ENCODE measurements around the gene COL4A5. TPM values are rescaled to one million over a fixed set of nuclear protein-coding genes. Genes with fewer than 3 reads are reported as not detected.

Gene COL4A5
- total RNA-seq, 1 experiment from 2014 or later = 51.3 TPM

- H3K23ac ChIP-seq (ENCODE audit: insufficient read length, low read depth, low read length) = no peak overlapping the region
- H3K9me3 ChIP-seq (ENCODE audit: control insufficient read depth, low read depth, low read length) = no peaks in the 10 kb centered on the region
- H3K27ac ChIP-seq (ENCODE audit: insufficient read length, low read depth, low read length) = no peak overlapping the region
- no peak for TF ChIP-seq CTCF (conservative IDR thresholded peaks at IDR 0.05)
- no peak overlapping the region for H2BK15ac ChIP-seq (ENCODE audit: low read depth, low read length)
- no peaks in the 10 kb centered on the region for H3K79me1 ChIP-seq (ENCODE audit: insufficient read depth, low read depth, low read length, poor library complexity, severe bottlenecking)
- H3T11ph ChIP-seq (ENCODE audit: low read length) = no peak overlapping the region
- H4K8ac ChIP-seq (replicated peaks; ENCODE audit: insufficient read length, low read depth, low read length) = no peak overlapping the region
- DNase-seq = no peak
- no peak overlapping the region for H2AK5ac ChIP-seq (ENCODE audit: insufficient read length, low read length)
- no peak overlapping the region for H2BK20ac ChIP-seq (ENCODE audit: low read depth, low read length, poor library complexity, severe bottlenecking)
- Mint-ChIP-seq H3K27me3 (ENCODE audit: low read depth) (no peaks in the 10 kb centered on the region), H3K27ac (peak overlapping the region in 1 of 3 experiments; percentile 53; a peak in 1 of 7 replicates), H3K4me3 (no peak overlapping the region), H3K9me3 (no peaks in the 10 kb centered on the region), H3K36me3 (ENCODE audit: insufficient read depth in 1 of 3, low read depth in 3 of 3) (no peaks in the 10 kb centered on the region), H3K4me1 (peaks cover 43 to 50% of the 10 kb centered on the region in 2 experiments)
- no CpG with 5 or more reads among the region's 1 CpG for WGBS (ENCODE audit: extremely low coverage, insufficient read length, low lambda C conversion rate)
- H3K27me3 ChIP-seq (ENCODE audit: insufficient read depth, low read length) = no peaks in the 10 kb centered on the region
- H3K4me1 ChIP-seq (ENCODE audit: insufficient read depth, low read length) = peaks cover 8% of the 10 kb centered on the region; the same call in 1 of the 2 replicates
- no peak overlapping the region for H2BK12ac ChIP-seq (ENCODE audit: insufficient read length, low read depth, low read length)
- H2BK5ac ChIP-seq (ENCODE audit: insufficient read length, low read length) = no peak overlapping the region
- no peak overlapping the region for H3K14ac ChIP-seq (ENCODE audit: insufficient read depth, low read length)
- H4K91ac ChIP-seq (ENCODE audit: insufficient read length, low read depth, low read length) = no peak overlapping the region
- H2BK120ac ChIP-seq (ENCODE audit: low read depth, low read length, poor library complexity, severe bottlenecking) = no peak overlapping the region
- no peaks in the 10 kb centered on the region for H4K20me1 ChIP-seq (ENCODE audit: control insufficient read depth, insufficient read depth, insufficient read length)
- H3K4me2 ChIP-seq (ENCODE audit: insufficient read depth, insufficient read length, low read length) = no peak overlapping the region
- H3K9ac ChIP-seq (ENCODE audit: extremely low read depth, insufficient read length, low read length) = no peak overlapping the region
- H4K5ac ChIP-seq (ENCODE audit: insufficient read length, low read depth, low read length) = no peak overlapping the region
- no peaks in the 10 kb centered on the region for H3K79me2 ChIP-seq (ENCODE audit: insufficient read depth, low read length)
- no peak overlapping the region for H3K18ac ChIP-seq (ENCODE audit: insufficient read length, low read depth, low read length)
- no peaks in the 10 kb centered on the region for H3K23me2 ChIP-seq (ENCODE audit: insufficient read length, low read depth, low read length, poor library complexity, severe bottlenecking)
- no peak overlapping the region for H3K56ac ChIP-seq (ENCODE audit: insufficient read length, low read depth, low read length)
- H3K4ac ChIP-seq (ENCODE audit: low read depth, low read length) = no peak overlapping the region
- no peak overlapping the region for H2AFZ ChIP-seq (ENCODE audit: low read length)
Observed at GRCh38 chrX:108399418-108400165, 40.0 kb upstream of the COL4A5 start.

Measured in H9 (cell line).